Articular chondrocyte of knee joint (primary cell): ENCODE data around the gene GINS1. TPM values are rescaled to one million over a fixed set of nuclear protein-coding genes. Genes with fewer than 3 reads are reported as not detected.

Experiments
- total RNA-seq: library from RNA; depleted of rRNA; stranded (reverse); fragments of >200 nt; gene quantifications from 2 replicates; pipeline ENCODE4 v1.2.3, GENCODE V29; 2012

GINS1 gene
- total RNA-seq: 5.0 and 8.3 TPM in 2 replicates

GRCh38 chr20:25407311-25408169 is at the start of gene GINS1:
TSS of gene GINS1 (plus strand) at chr20:25407673. CDS start at chr20:25407821, 148 bp downstream.

DNA sequence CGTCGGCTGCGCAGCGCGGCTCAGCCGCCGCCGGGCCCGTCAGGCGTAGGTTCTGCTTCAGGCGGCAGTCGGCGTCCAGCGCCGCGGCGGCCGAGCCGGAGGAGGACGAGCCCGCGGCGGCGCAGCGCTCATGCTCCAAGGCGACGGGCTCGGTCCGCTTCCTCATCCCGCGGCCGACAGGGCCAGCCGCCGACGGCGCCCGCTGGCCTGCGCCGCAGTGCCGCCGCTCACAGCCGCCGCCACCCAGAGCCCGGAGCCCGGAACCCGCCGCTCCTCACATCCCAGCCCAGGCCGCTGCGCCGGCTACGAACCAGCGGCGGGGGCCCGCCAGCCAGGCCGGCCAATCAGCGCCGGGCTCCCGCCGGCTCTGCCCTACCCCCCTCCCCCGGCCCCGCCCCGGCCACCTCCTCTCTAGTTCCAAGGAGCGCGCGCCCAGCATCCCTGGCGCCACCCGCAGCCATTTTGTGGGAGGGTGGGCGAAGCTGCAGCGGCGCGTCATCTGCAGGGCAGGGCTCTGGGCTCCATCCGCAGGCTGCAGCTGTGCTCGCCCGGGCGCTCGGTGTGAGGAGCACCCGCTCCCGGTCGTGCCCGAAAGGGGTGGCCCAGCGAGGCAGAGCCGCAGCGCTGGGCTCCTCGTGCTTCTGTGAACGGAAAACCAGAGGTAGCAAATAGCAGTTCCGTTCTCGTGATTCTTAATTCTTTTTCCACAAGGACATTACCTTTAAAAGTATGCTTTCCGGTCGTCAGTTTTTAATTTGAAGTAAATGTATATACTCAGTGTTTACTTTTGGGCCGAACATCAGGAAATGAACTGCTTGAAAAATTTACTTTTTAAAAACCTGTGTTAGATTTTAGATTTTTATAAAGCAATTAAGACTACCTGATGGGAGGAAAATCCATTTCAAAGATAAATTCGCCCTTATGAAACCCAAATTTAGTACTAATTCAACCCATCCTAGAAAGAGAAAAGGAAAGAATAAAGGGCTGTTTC is 16.6 kb upstream of the GINS1 start, which contains the start of gene ABHD12:
ABHD12 (minus strand) TSS at position 298 of the 991 bp plus-strand sequence; CDS start at position 166, 132 bp downstream.

Other genes with a start within 250 kb of the GINS1 start
- 39.2 and 48.5 TPM in 2 replicates for gene ENTPD6, start 212.0 kb upstream of the GINS1 start, total RNA-seq
- gene PYGB, start 159.6 kb upstream of the GINS1 start, total RNA-seq: 124 and 192 TPM in 2 replicates
- 29.3 and 33.3 TPM in 2 replicates for gene ABHD12, start 16.8 kb upstream of the GINS1 start, total RNA-seq
- 8.6 and 11.5 TPM in 2 replicates for gene NINL, start 177.9 kb downstream of the GINS1 start, total RNA-seq
- 11.5 and 11.8 TPM in 2 replicates for gene NANP, start 216.3 kb downstream of the GINS1 start, total RNA-seq